ENCODE results near the gene IL36RN.

- TF ChIP-seq CTCF (IDR thresholded peaks at IDR 0.05; ENCODE audit: poor library complexity, severe bottlenecking) (no peak), REST (IDR thresholded peaks at IDR 0.05; ENCODE audit: borderline replicate concordance) (no peak), POLR2AphosphoS5 (IDR thresholded peaks at IDR 0.05) (no peak), TAF1 (IDR thresholded peaks at IDR 0.05; ENCODE audit: low read depth) (no peak), MXI1 (conservative IDR thresholded peaks at IDR 0.05; ENCODE audit: poor library complexity, severe bottlenecking) (no peak)
These were observed 7.8 kb upstream of the IL36RN start for GRCh38 chr2:113050921-113051895.
